BE2C (cell line): ENCODE measurements around the gene IQCH.

Experiments used
- DNase-seq: peaks from one replicate; pipeline ENCODE4 v3.0.0-alpha.2; 2020
- H3K27me3 ChIP-seq: fragments of 250-450 bp; sonication (Bioruptor Pico); 2 replicates; pipeline ENCODE4 v1.5.1; 2020; ENCODE audit warnings: mild to moderate bottlenecking
- H3K36me3 ChIP-seq: fragments of 250-450 bp; sonication (Bioruptor Pico); 2 replicates; pipeline ENCODE4 v1.5.1; 2020; ENCODE audit warnings: mild to moderate bottlenecking
- H3K4me1 ChIP-seq: fragments of 250-450 bp; sonication (Bioruptor Pico); 2 replicates; pipeline ENCODE4 v1.5.1; 2020
- H3K4me3 ChIP-seq: 2 replicates; pipeline ENCODE4 v1.5.1; 2011; ENCODE audit warnings: low read depth, low read length
- H3K9me3 ChIP-seq: fragments of 250-450 bp; sonication (Bioruptor Pico); 2 replicates; pipeline ENCODE4 v1.5.1; 2020
- TF ChIP-seq, protein P1 (sequence below): IDR thresholded peaks from 2 replicates; pipeline ENCODE4 v1.5.1; 2012; ENCODE audit warnings: mild to moderate bottlenecking, low read depth, low read length

Gene IQCH

DNA sequence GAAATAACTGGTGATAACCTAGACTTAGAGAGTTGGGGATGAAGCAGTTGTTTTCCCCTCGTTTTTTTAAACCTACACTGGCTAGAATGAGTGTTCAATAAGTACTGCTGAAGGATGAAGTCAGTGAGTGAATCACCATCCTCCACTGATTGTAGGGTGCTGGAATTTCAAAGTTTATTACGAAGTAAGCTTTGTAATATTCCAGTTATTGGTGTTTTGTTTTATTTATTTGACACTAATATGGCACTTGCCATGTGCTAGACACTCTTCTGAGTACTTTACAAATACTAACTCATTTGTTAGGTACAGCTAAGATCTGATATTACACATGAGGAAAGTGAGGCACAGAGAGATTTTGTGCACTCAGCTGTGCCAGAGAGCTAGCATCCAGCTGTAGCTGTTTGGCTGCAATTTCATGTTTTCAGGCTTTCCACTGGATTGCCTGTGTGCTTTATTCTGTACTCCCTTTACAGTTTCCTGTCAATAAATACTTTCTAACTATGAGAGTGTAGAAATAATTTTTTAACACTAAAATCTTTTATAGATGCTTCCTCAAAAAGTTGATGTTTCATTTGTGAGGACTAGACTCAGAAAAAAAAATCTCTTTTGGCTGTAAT is 293.8 kb downstream of the IQCH start:
- no peak for DNase-seq
- Histone ChIP-seq H3K36me3 (peaks cover 8% of the 10 kb centered on the region), H3K4me1 (no peaks in the 10 kb centered on the region), H3K9me3 (no peaks in the 10 kb centered on the region), H3K4me3 (no peak overlapping the region), H3K27me3 (no peaks in the 10 kb centered on the region)
- TF ChIP-seq, protein P1, sequence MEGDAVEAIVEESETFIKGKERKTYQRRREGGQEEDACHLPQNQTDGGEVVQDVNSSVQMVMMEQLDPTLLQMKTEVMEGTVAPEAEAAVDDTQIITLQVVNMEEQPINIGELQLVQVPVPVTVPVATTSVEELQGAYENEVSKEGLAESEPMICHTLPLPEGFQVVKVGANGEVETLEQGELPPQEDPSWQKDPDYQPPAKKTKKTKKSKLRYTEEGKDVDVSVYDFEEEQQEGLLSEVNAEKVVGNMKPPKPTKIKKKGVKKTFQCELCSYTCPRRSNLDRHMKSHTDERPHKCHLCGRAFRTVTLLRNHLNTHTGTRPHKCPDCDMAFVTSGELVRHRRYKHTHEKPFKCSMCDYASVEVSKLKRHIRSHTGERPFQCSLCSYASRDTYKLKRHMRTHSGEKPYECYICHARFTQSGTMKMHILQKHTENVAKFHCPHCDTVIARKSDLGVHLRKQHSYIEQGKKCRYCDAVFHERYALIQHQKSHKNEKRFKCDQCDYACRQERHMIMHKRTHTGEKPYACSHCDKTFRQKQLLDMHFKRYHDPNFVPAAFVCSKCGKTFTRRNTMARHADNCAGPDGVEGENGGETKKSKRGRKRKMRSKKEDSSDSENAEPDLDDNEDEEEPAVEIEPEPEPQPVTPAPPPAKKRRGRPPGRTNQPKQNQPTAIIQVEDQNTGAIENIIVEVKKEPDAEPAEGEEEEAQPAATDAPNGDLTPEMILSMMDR = no peak

DNA sequence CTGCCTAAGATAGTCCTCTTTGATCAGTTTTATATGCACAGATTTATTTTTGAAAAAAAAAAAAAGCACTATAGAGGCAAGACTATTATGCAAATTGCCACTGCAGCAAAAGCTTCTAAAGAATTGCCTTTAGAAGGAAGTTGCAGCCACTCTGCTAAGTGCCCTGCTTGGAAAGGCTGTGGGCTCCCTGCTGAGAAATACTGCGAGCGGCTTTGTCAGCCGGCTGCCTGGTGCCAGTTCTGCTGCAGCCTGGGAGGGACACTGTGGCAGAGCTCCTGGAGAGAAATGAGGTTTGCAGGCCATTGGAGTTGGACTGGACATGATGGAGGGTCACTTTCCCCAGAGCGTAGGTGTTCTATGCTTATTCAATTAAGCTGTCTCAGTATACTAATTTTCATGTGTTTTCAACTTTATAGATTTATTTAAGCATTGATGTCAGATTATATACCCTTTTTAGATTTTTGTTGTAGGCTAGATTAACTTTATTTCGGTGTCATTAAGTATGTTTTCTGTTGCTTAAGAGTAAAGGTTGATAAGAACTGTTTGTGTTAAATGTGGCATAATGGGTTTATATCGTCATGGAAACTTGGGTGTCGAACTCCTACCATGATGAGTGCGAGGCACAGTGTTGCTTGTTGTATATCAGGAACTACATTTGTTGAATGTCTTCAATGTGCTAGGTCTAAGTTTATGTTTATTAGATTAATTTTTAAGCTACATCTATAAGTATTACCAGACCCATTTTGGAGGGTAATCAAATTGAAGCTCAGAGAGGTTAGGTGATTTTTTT is 294.5 kb downstream of the IQCH start:
- DNase-seq = peak; percentile 13
- TF ChIP-seq, protein P1 = no peak
- Histone ChIP-seq H3K4me1 (no peaks in the 10 kb centered on the region), H3K27me3 (no peaks in the 10 kb centered on the region), H3K4me3 (no peak overlapping the region), H3K36me3 (peaks cover 8% of the 10 kb centered on the region), H3K9me3 (no peaks in the 10 kb centered on the region)

DNA sequence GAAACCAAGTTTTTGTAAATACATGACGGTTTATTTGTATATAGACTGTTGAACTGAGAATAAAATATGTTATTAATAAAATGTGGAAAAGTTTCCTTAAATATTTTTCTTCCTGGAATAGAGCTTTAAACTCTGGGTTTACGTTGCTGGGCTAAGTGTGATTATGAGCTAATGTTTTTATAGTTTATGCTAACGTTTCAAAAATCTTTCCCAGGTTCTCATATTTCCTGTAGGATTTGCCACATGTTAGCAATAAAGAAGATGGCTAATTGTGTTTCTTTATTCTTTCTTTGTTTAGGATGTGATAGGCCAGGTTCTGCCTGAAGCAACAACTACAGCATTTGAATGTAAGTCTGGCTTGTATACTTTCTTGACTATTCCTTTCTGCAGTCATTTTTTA is 295.1 kb downstream of the IQCH start:
- no peak overlapping the region for H3K4me3 ChIP-seq
- TF ChIP-seq, protein P1 = no peak
- DNase-seq = no peak
- H3K9me3 ChIP-seq = no peaks in the 10 kb centered on the region
- no peaks in the 10 kb centered on the region for H3K27me3 ChIP-seq
- H3K4me1 ChIP-seq = no peaks in the 10 kb centered on the region
- H3K36me3 ChIP-seq = peaks cover 8% of the 10 kb centered on the region

DNA sequence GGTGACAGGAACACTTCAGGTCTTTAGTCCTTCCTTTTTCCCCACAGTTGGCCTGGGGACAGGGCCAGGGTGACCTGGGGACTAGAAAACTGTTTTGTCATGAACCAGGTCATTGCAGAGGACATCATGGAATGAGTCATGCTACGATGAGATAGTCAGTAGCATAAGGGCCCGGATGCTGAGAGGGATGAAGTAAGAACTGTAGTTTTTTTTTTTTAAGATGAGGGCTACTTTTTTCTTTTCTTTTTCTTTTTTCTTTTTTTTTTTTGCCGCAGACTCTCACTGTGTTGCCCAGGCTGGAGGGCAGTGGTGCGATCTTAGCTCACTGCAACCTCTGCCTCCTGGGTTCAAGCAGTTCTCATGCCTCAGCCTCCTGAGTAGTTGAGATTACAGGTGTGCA is 295.9 kb downstream of the IQCH start:
- Histone ChIP-seq H3K4me1 (no peaks in the 10 kb centered on the region), H3K4me3 (no peak overlapping the region), H3K27me3 (no peaks in the 10 kb centered on the region), H3K36me3 (peaks cover 8% of the 10 kb centered on the region), H3K9me3 (no peaks in the 10 kb centered on the region)
- DNase-seq = no peak
- TF ChIP-seq, protein P1 = no peak

DNA sequence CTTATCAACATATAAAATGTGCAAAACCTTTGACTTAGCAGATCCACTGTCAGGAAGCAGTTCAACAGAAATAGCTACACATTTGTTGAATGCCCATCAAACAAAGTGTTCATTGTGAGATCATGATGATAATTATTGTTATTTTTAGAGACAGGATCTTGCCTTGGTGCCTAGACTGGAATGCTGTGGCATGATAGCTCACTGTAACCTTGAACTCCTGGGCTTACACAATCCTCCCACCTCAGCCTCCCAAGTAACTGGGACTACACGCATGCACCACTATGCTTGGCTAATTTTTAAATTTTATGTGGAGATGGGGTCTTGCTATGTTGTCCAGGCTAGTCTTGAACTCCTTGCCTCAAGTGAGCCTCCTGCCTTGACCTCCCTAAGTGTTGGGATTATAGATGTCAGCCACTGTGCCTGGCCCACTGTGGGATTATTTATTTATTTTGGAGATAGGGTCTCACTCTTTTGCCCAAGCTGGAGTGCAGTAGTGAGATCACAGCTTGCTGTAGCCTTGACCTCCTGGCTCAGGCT is 296.7 kb downstream of the IQCH start:
- Histone ChIP-seq H3K36me3 (peaks cover 8% of the 10 kb centered on the region), H3K4me1 (no peaks in the 10 kb centered on the region), H3K4me3 (no peak overlapping the region), H3K9me3 (no peaks in the 10 kb centered on the region), H3K27me3 (no peaks in the 10 kb centered on the region)
- TF ChIP-seq, protein P1 = no peak
- no peak for DNase-seq
